SIG-M5 treated with dmso at 0.1 percent for 504 hours (cell line): ENCODE data around the gene MRPS11.
"Not testable (repeated sequence)": the region's sequence is repeated elsewhere in the genome, so short reads cannot be mapped to it uniquely, and the experiment has no call there.

Experiments
- DNase-seq: peaks from one replicate; lab custom pipeline; 2025; ENCODE audit not compliant: unreplicated experiment; lab: John Stamatoyannopoulos, UW

The MRPS11 gene

DNA sequence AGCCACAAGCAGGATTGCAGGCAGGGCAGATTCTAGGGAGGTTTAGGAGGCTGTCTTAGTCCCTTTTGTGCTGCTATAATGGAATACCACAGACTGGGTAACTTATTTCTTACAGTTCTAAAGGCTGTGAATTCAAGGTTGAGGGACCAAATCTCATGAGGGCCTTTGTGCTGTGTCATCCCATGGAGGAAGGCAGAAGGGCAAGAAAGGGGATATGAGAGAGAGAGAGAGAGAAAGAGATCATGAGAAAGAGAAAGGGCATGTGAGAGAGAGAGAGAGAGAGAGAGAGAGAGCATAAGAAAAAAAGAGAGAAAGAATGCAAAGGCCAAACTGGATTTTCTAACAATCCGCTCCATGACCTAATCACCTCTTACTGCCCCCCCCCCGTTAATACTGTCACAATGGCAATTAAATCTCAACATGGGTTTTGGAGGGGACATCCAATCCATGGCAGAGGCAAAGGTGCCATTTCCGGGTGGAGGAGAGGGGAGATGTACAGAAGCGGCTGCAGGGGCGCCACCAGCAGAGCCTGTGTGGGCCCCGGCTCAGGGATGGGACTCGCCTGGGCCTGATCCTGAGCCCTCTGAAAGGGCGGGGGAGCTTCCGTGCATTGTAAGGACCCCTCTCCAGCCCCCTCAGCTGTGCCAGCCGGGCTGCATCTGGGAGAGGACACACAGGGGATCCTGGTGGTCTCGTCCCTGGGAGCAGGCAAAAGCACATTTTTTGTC is 20.5 kb downstream of the MRPS11 start:
- DNase-seq = no peak

GRCh38 chr15:88489321-88489720 is 21.8 kb downstream of the MRPS11 start:
- DNase-seq = no peak

DNA sequence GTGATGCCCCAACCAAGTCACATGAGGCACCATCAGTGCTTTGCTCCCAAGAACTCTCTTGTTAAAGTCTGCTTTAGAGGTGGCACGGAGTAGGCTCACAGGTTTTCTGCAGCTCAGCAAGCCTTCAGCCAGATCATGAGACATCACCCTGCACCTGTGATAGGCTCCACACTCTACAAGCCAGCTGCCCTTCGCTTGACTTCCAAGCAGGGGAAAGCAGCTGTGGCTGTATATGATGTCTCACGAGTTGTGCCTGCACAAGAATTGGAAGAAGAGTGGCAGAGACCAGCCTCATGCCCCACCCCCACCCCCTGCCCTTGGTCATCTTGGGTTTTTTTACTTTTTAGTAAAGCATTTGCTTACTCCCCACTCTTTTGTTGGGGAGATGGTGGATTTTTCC is 22.5 kb downstream of the MRPS11 start:
- no peak for DNase-seq

DNA sequence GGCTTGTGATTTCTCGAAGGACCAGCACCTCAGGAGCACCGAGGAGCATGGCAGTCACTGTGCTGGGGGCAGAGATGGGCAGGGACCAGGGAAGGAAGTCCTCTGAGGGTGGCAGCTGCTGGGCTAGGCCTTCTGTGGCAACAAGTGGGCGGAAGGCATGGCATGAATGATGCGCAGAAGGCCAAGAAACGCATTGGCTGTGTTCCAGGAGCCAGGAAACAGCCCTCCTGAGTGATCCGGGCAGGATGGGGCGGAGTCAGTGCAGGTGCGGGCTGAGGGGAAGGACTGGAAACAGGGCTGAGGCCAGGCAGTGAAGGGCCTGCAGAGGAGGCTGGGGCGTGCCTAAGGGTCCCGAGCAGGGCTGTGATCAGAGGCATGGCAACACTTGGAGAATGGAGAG is 23.6 kb downstream of the MRPS11 start:
- no peak for DNase-seq

- no peak for DNase-seq
These were observed 26.3 kb downstream of the MRPS11 start for GRCh38 chr15:88493844-88494243.

DNA sequence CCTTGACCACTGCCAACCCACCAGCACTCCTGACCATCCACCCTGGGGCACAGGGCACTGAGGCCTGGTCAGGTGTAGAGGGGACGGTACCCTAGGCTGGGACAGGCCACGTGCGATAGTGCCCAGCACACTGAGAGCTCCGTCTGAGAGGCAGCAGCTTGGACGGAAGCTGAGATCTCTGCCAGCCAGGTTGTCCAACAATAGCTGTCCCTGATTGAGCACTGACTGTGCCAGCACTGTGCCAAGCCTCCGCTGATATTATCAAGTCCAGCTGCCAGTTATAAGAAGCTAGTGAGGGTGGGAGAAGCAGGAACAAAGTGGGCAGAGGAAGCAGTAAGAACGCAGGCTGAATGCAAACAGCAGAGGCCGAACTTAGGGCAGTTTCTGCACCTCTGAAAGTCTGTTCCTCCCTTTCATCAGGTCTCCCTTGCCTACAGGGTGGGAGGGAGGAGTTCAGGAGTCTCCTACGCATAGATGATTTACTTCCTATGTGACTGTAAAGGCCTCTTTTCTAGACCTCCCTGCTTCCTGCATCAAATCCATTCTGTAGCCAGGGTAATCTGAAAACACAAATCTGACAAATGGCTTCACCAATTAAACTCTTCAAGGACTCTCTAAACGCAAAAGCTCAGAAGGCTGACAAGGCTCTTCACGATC is 29.7 kb downstream of the MRPS11 start:
- DNase-seq = no peak

DNA sequence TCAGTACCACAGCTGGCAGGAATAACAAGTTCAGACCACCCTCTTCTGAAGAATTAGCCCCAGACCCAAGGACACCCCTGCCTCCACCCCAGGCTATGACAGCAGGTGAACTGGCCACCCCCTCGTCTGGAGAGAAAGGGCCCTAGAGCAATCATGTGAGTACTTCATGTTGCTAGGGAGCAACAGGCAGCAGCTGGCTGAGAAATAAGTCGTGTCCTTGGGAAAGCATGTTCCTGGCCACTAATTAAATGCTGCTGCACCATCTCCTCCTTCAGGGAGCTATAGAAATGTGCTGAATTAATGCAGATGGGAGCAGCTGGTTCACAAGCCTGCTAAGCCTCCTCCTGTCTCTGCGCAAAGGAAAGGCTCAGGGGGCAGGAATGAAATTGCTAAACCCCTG is 31.5 kb downstream of the MRPS11 start:
- DNase-seq = no peak

DNA sequence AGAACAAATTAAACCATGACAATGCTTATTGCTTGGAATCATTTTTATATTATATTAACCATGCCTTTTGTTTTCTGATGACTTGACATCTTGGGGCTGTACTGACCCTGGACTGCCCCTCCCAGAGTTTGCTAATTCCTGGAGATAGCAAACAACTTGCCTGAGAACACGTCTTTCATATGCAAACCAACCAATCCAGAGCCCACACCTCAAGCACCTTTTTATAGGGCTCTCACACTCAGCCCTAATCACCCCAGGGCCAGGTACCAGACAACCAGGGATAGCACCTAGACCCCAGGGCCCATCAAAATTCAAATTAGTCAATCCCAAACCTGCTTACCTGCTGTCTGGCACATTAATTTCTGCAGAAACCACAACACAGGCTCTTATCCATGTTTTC is 36.9 kb downstream of the MRPS11 start:
- no peak for DNase-seq

DNA sequence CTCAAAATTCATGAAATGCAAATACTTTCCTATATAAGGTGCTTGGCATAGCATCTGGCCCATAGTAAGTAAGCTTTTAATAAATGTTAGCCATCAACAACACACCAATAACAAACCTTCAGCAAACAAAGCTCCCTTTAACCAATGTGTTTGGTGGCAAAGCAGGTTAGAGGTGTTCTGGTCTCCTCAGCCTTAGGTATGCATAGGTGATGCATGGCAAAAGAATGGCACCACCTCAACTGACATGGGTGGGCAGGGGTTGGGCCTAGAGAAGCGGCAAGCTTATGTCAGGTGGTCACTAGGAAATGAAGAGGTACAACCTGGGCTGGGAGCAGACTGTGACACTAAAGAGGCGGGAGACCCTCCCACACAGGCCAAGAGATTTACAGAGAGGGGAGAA is 38.2 kb downstream of the MRPS11 start:
- DNase-seq = no peak

DNA sequence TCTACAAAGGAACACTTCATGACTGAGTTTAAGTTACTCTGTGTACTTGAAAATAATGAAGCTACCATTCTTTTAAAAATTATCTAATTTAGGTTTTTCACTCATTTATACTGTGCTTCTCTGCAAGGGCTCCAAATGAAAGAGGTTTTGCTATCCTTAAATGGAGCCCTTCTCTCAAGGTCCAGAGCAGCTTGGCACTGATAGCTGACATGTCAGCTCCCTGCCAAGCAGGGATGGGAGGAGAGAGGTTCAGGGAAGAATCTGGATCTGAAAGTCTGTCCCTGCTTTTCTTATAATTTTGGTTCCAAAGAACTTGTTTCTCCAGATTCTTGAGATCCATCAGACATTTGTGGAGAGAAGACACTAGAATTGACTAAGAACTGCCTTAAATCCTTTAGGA is 39.1 kb downstream of the MRPS11 start:
- no peak for DNase-seq

- no peak for DNase-seq
These were observed 41.8 kb downstream of the MRPS11 start for GRCh38 chr15:88509321-88509720.

- no peak for DNase-seq
These were observed 42.5 kb downstream of the MRPS11 start for GRCh38 chr15:88509964-88510363.

GRCh38 chr15:88511161-88511560 is 43.7 kb downstream of the MRPS11 start:
- no peak for DNase-seq

- no peak for DNase-seq
These were observed 44.6 kb downstream of the MRPS11 start for GRCh38 chr15:88512078-88512477.

GRCh38 chr15:88512601-88513000 is 45.1 kb downstream of the MRPS11 start:
- DNase-seq = no peak

GRCh38 chr15:88513195-88513594 is 45.7 kb downstream of the MRPS11 start:
- no peak for DNase-seq

DNA sequence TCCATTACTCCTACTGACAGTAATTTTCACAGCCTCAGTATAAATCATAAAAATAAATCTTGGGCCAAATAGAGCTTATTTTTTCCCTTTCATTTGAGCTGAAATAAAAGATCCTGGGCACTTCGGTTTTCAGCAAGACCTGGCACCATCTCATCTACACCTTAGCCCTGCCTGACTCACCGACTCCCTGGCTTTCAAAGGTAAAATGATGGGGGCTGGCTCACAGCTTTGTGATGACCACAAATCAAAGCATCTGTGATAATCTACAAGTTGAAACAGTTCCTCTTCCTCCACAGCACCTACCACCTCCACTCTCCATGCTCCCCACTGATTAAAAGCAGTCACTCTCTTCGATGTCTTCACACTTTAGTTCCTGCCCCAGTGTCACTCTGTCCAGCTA is 51.4 kb downstream of the MRPS11 start:
- no peak for DNase-seq

DNA sequence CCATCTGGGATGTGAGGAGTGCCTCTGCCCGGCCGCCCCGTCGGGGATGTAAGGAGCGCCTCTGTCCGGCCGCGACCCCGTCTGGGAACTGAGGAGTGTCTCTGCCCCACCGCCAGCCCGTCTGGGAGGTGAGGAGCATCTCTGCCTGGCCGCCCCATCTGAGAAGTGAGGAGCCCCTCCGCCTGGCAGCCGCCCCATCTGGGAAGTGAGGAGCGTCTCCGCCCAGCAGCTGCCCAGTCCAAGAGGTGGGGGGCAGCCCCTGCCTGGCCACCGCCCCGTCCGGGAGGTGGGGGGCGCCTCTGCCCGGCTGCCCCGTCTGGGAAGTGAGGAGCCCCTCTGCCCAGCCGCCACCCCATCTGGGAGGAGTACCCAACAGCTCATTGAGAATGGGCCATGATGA is 56.6 kb downstream of the MRPS11 start:
- DNase-seq = not testable (repeated sequence)

GRCh38 chr15:88525418-88525817 is 57.9 kb downstream of the MRPS11 start:
- no peak for DNase-seq

- no peak for DNase-seq
These were observed 58.9 kb downstream of the MRPS11 start for GRCh38 chr15:88526247-88526879.

- DNase-seq = no peak
These were observed 61.6 kb downstream of the MRPS11 start for GRCh38 chr15:88529021-88529630.
